ENCODE measurements around the gene LNX1.
A peak's percentile ranks its signal among the peaks of the same experiment; 100 is the strongest.

LNX1 gene

DNA sequence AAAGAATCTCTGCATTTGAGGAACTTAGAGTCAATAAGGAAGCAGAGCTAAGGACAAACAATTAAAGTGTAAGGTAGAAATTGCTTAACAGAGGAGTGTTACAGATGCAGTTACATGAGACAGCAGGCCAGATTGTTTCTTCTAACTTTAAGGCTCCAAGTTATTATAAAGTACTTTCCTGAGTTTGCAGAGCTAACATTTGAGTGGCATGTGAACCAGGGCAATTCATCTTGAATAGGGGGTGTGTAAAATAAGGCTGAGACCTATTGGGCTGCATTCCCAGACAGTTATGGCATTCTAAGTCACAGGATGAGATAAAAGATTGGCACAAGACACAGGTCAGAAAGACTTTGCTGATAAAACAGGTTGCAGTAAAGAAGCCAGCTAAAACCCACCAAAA, 7.6 kb upstream of the LNX1 start:
- no peak for DNase-seq

DNA sequence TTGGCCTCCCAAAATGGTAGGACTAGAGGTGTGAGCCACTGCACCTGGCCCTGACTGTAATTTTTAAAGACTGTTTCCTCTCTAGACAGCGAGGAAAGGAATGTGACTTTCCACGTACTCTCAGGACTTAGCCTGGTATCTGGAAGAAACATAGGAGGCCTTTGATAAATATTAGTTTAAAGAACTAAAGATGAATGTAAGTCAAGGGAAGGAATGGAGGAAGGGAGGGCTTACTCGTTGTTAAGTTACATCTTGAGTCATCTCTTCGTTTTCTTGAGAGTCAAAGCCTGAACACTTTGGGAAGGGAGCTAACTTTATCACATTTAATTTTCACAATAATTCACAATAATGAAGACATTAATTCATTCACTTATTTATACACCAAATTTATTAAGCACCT, 7.2 kb upstream of the LNX1 start:
- DNase-seq: no peak

DNA sequence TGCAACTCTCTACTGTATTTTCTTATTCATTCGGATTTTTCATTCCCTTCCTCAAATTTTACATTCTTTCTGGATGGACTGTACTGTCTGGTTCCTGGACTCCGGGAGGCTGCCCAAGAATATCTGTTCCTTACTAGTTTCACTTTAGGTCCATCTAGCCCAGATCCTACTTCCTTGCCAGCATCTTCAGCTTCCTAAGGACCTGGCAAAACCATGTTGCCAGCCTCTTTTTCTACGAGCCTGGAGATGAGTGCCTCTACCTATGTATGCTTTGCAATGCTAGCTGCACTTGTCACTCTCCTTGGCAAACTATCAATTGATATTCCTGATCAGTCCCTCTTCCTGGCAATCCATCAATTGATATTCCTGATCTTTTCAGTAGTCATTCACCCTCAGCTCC, 5.6 kb upstream of the LNX1 start:
- DNase-seq: no peak

DNA sequence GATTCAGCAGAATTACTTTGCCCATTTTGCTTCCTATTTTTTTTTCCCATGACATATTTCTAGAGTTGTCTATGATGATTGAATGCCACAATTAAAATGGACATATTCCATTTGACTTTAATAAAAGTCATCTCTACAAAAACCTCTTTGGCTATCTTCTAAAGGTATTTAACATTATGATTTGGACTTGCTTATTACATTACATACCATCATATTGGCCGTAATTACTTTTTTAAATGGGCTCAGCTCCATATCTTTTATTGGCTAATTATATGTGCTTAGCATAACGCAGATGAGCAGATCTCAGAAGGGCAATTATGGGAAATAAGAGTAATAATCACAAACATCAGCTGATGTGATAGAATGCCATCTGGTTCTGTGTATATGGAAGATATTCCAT, 4.5 kb upstream of the LNX1 start:
- DNase-seq: no peak

DNA sequence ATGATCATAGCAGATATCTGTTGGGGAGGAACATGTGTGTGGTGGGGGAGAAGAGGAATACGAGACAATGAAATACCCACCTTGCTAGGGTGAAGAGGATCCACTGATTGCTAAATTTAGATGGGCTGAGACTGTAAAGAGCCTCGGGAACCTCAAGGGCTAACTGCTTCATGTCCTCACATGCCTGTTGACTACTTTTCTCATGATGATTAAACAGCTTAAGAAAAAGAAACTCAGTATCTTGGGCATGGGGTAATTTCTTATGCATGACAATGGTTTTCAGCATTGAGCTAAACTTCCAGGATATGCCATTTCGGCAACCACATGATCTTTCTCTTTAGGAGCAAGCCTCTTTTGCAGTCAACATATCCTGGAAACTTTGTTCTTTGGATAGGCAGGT, 3.9 kb upstream of the LNX1 start:
- DNase-seq: no peak

DNA sequence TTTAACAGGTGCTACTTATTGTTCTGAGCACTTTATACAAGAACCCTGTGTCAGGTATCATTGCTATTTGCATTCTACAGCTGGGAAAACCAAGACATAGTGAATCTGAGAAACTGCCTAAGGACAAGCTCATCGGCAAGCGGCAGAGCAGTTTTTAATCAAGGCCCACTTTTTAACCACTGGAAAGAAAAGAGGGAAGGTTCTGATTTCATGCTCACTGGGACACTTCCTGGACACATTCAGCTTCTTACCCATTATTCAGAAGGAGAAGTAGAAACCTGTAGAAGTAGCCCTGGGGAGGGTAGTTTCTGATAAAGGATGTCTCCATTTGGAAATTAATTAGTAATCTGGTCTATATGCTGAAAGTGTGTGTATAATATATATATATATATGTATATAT, 2.5 kb upstream of the LNX1 start:
- DNase-seq: no peak

DNA sequence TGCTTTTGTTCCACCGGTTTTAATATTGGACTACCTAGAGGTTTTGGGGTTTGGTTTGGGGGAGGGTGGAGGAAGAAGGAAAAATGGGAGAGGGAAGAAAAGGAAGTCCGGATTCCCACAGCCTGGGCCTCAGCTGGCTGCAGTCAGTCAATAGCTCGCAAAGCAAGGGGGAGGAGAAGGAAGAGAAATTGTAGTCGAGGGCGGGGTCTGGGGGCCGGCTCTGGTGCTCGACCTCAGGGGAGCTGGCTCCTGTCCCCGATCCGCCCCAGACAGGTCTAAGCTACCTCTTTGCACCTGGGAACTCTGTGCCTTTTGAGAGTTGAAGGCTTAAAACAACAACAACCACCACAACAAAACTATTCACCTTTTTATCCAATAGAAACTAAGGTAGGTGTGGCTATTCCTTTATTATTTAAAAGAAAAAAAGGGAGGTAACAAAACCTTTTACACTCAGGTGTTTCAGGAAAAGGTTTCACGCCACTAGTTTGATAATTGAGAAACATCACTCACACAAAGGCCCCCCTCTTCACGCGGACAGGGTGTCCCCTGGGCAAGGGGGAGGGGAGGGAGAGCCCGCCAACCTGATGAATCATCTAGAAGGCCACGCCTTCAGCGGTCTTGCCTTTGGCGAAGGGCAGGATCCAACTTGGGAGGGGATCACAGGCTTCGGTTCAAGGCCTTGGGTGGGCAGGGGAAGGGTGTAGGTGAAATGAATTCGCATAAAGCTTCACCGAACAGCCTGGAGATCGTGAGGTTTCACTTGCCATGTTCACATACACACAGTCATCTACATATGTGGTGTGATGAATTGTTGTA, 1.6 kb upstream of the LNX1 start:
- no peak for DNase-seq

DNA sequence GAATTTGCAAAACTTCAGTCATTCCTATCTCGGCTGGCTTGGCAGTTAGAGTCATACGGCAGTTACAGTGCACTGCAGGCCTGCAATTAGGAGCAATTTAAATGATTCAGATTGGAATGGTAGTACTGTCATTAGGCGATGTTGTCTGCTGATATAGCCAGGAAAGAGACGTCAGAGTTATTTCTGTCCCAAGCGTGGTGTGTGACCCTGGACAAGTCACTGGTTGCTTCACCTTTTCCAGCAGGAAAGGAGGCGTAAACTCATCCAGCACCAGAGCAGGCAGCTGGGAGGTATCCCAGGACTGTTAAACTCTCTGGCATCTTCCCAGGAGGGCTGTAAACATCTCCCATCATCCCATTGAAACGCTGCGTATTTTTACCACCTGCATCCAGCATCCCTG, 836 bp upstream of the LNX1 start:
- peak in 1 of 4 experiments; percentile 13 for DNase-seq

DNA sequence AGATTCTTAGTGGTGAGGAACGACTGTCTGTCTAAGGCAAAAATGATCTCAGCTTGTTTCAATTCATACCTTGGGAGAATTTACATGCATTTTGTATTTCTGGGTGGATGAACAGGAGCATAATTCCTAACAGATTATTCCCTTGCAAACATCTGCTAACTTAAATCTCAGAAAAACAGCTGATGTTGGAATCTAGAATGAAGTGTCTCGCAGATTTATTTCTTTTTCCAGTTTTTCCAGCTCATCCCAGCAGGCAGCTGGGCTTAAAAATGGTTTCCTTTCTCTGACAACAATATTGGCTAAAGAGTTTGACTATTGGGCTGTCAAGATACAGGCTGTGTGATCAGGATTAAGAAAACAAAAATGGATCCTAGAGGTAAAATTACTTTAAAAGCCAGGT, 1.1 kb downstream of the LNX1 start:
- DNase-seq: no peak

DNA sequence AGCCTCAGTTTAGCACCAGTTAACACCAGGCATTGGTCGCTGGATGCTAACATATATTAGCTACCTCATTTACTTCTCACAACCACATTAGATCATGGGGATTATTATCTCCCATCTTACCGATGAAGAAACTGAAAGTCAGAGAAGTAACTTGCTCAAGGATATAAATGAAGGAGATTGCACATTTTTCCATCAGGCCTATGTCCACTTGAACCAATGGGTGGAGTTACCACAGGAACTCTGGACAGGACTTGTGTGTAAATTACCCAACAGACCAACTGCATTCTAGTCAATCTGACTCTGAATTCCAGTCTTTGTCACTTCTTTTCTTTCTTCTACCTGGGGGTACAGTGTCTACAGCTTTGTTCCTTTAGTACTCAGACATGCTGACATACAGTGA, 1.8 kb downstream of the LNX1 start:
- no peak for DNase-seq

DNA sequence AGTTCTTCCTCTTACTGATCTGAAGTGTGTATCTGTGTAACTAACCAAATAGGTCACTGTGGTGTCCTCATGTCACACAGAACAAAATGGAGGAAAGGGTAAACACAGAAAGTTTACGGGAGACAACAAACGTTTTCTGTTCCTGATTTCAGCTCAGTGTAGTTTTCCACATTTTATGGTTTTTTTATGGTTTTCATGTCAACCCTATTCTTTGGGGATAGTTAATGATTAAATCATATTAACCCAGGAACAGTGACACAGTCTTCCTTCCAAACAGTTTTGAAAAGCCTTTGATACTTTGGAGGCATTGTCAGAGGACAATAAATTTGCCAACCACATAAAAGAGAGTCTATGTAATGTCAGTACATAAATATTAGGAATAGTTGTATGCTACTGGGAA, 4.2 kb downstream of the LNX1 start:
- DNase-seq: no peak

DNA sequence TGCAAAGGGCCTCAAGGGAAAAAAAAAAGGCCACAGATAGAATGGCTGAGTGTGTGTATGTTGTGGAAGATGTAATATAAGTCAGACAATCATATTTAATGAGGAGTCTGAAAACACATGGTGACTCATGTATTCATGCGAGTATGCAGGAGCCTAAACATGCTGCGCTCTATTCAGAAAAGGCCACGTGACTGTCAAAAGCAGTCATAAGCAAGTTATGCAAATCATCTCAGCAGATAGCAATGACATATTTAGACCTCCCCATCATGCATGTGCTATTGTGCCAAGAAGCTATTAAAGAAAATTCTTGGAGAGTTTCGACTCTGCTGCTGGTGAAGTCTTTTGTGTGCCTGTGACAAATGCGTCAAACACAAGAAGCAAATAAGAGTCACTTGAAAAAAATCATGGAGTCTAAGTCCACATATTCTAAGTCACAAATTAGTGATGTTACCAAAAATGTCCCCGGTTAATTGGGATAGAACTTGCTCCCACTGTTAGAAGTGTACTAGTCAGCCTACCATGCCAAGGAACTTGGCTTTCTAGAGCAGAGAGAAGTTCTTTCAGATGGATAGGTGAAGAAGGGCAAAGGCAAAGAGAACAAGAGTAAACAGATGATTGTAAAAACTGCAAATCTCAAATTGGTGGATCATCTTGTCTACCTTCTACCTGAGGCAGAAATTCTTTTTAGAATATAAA, 5.0 kb downstream of the LNX1 start:
- no peak for DNase-seq

DNA sequence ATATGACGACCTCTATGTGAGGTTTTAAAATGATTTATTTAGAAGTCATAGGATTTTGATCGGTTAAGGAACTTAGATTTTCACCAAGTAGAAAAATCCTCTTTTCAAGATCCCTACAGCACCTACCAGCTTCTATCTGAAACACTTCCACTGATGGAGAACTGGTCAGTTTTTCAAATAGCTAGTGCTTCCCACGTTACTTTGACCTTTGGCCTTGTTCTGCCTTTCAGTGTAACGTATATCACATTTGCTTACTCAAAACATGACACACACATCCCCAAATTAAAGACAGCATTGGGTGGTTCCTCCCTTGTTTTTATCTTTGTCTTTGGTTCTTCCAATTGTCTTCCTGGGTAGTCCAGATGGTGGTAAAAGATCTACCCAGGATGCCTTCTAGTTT, 6.6 kb downstream of the LNX1 start:
- no peak for DNase-seq

DNA sequence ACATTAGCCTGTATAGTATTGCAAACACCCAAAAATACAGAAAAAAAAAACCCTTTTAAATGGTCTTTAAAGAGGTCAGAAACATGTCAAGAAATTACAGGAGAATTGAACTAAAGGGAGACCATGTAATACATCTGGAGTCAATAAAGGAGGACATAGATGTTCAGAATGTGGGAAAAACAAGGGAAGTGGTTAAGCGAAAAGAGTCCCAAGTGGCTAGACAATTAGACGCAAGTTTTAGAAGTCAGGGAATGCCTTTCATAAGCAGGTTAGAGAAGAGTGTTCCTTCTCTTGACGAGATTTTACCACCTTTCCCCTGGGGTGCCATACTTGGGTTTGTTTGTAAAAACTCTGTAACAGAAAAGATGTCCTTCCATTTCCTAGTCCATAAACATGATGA, 7.8 kb downstream of the LNX1 start:
- DNase-seq: no peak

DNA sequence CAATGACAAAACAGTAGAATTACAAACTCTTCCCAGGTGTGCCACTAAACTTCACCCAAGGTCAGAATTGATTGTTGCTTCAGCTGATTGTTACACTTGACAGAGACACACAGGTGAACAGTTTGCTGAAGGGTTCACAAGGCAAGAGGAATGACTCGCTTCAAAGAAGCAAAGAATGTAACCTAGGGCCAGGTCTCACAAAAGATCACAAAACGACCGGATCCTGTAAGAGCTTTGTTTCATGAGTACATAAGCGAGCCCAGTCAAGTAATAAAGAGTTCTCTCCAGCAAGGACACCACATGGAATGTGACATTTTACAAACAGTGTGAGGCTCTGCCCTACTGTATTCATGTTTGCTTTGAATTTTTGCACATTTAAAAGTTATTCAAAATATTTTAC, 9.1 kb downstream of the LNX1 start:
- no peak for DNase-seq

DNA sequence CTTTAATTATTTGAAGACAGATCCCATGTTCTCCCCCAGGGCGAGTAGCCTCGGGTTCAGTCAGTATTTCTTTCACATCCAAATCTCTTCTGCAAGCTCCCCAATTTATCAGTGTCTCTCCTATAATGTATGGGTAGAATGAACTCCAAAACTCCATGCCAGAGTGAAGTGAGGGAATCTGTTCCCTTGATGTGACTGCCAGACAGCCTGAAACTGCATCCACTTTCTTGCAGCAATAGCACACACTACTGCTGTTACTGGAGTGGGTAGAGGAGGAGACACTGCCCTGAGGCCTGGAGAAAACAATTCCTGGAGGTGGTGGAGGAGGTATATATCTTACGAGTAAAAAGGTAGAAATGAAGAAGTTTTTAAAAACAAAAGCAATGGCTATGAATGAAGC, 11.0 kb downstream of the LNX1 start:
- DNase-seq: no peak

DNA sequence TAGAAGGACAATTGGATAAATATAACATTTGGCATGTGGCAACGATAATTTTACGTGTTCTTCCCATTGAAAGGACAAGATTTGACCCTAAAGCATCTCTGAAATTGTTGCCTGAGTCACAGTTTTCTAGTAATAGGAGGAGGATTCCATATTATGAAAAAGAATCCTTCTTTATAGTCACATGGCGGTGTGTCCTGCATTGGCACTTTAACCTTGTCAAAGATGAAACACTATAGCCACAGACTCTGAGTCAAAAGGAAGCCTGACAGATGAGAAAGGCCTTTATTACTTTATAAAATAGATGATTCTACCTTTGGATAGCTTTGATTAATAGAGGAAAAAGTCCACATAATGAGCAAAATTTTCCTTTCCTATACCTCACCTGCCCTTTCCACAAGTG, 11.5 kb downstream of the LNX1 start:
- DNase-seq: no peak

DNA sequence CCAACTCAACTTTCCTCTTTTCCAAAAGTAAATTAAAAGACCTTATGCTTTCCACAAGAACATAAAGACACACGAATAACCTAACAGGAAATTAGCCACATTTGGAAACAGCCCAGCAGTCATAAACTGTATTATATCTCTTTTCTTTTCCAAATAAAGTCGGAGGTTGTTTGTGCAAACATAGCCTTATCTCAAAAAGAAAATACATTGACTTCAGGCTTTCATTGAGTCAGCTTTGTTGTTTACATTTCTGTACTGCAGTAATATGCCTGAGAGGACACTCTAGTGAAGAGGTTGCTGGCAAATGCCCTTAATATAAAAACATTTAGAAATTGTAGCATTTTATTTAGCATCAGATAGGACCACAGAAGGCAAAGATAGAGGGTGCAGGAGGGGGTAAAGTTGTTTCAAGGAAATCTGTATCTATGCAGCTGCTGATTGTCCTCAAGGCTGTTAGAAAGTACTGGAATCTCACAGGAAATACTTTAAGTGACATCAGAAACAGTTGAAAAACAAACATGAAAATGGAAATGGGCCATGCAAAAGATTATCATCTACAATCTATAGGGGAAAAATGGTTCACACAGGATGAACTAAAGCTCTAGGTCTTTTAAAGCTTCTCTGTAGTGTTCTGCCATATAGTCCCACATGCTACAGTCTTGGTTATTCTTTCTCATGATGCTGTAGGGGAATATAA, 14.5 kb downstream of the LNX1 start:
- DNase-seq: no peak

DNA sequence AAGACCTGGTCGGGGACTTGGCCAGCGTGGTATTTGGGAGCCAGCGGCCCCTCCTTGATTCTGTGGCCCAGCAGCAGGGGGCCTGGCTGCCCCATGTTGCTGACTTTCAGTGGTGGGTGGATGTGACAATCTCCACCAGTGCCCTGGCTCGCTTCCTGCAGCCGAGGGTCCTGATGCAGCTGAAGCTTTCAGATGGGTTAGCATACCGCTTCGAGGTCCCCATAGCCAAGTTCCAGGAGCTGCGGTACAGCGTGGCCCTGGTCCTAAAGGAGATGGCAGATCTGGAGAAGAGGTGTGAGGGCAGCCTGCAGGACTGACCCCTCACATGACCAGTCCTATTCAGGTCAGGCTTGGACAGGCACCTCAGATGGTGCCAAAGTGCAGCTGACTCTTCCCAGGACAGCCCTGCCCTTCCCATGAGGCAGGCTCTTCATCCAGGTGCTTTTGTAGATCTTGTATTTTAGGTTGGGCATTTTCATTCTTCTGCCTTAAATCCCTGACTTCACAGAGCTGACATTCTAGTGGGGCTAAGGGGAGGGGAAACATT, 15.1 kb downstream of the LNX1 start:
- DNase-seq: no peak

DNA sequence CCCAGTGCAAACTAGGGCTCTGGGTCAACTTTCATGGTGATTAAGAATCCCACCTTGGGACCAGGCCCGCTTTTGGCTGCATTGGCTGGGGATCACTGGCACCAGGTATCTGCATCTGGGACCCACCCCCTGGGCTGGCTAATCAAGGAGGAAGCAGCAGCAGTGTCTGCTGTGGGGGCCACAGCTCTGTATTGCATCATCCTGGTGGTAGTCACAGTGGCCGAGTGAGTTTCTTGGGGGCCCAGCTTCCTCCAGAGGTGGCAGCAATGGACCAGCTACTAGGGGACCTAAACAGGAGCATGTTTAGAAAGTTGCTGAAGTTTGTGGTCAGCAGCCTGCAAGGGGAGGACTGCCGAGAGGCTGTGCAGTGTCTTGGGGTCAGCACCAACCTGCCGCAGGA, 15.7 kb downstream of the LNX1 start:
- DNase-seq: no peak

DNA sequence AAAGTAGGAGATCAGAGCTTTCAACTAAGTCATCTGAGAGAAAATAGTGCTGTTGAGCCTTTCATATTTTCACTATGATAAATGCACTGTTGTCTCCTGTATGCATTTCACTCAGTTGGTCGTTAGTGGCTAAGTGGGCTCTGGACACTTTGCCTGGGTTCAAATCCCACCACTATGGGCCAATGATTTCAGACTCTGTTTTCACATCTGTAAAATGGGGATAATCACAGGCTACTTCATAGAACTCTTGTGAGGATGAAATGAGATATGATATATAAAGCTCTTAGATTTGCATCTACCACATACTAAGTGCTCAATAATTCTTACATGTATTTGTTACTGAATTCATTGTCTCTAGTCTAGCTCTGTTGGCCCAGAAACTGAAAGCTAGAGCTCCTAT, 16.8 kb downstream of the LNX1 start:
- no peak for DNase-seq

DNA sequence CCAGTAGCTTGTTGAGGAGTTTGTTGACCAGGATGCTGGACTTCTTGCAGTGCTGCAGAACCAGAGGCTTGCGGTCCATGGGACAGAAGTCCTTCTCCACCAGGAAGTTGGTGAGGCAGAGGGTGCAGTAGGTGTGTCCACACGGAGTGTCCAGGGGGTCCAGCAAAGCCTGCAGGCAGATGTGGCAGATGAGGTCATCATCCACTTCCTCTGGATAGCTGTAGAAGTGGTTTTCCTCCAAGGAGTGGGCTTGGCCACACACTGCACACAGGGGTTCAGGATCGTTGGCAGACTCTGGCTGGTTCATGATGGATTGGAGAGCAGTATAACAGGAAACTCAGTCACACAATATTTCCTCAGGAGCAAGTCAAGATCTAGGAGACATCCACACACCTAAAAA, 17.6 kb downstream of the LNX1 start:
- DNase-seq: no peak

DNA sequence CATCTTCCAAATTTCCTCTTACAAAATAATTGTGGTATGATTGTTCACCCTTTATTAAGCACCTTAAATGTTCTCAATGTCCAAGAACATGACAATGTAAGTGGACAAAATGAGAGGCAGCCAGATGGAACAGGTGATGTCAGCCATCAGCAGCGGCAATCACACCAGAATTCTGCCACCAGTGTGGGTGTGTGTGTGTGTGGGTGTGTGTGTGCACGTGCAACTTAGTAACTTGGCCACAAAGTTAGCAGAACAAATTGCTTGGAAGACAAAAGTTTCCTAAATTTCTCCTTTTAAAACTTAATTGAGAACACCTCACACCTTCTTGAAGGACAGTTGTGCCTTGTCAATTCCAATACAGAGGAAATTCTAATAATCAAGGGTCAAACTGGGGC, 18.7 kb downstream of the LNX1 start:
- peak in 3 of 4 experiments; percentile 14 to 27 (median 17) for DNase-seq
